ENCODE measurements around the gene PI4K2B.
"Not testable (repeated sequence)": the region's sequence is repeated elsewhere in the genome, so short reads cannot be mapped to it uniquely, and the experiment has no call there.

PI4K2B gene

DNA sequence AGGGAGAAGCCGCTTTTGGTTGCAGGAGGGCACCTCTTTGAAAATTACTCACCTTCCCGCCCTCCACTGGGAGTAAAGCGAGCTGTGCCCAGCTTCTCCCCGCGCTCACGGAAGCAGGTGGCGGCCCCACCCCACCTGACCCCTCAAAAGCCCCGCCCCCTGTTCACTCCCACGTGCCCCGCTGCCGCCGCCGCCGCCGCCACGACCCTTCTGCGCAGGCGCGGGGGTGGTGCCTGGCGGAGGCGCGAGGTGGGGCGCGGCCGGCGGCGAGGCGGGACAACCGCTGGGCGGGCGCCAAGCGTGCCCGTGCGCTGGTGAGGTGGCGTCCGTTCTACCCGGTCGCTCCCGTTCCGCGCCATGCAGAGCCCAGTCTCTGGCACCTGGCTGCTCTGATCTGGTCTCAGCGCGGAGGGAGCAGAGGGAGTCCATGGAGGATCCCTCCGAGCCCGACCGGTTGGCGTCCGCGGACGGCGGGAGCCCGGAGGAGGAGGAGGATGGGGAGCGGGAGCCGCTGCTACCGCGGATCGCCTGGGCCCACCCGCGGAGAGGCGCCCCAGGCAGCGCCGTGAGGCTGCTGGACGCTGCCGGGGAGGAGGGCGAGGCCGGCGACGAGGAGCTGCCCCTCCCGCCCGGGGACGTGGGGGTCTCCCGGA is at the start of gene PI4K2B:
Gene PI4K2B, plus strand, starts transcription at position 297 of the 653 bp plus-strand sequence. Its CDS starts 131 bp downstream, at position 428.
- DNase-seq = peak; percentile 86

DNA sequence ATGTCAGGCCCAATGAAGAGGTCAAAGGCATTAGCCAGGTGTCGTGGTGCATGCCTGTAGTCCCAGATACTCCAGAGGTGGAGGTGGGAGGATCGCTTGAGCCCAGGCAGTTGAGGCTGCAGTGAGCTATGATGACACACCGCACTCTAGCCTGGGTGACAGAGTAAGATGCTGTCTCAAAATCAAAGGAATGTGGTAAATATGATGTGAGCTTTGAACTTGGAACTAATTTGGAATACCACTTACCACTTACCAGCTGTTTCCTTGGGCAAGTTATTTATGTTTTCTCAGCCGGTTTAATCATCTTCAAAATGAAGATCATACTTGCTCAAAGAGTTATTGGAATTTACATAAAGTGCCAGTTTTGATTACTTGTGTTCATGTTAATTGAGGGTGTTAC is 49.8 kb upstream of the PI4K2B start:
- peak; percentile 14 for DNase-seq

DNA sequence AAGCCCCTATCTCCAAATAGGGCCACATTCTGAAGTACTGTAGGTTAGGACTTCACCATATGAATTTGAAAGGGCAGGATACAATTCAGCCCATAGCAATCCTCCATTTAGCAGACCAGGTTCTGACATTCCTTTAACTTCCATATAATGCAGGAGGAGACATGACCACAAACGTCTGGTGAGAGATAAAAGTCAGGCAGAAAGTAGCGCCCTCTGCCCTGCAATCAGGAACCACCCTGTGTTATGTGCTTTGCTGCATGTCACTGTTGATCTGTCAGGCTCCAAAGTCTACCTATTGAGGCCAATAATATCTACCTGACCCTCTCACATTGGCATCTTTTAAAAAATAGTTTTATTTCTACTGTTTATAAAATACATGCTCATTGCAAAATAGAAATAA is 43.4 kb upstream of the PI4K2B start:
- DNase-seq = no peak

DNA sequence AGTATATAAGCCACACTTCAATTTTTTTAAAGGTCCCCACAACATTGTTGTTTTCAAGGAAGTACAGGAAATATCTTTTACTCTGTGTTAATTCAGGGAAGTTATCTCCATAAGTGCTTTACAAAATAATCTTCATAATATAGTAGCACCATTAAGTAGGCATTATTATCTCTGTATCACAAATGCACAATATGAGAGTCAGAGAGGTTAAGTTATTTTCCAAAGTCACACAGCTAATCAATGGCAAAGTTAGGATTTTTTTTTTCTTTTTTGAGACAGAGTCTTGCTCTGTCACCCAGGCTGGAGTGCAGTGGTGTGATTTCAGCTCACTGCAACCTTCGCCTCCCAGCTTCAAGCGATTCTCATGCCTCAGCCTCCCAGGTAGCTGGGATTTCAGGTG is 35.1 kb upstream of the PI4K2B start:
- no peak for DNase-seq

DNA sequence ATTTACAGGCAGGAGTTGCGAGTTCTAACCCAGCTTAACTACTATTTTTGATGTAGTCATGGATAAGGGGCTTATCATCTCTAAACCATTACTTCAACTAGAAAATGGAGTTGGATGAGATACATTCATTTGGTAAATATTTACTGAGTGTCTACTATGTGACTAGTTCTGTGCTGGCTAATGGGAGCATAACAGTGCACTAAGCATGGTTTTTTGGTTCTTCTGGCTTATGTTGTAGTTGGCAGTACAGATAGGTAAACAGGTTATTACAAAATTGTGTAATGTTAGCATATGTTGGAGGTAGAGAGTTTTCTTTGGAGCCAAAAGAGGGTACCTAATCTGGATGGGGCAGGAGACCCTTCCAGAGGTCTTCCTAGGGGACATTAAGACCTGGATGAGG is 25.8 kb upstream of the PI4K2B start:
- DNase-seq = no peak

DNA sequence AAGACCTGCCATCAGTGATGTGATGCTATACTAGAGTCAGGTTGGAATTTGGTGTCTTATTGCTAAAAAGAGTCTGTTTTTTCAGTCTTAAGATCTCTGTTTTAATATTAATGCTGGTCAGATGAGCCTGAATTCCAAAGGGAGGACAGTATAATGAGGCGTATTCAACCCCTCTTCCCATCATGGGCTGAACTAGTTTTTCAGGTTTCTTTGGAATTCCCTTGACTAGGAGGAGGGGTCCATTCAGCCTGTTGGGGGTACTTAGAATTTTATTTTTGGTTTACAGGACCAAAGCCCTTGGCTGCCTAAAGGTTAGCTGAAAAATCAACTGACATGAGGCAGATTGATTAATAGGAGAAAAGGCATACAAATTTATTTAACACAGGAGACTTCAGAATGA is 24.1 kb upstream of the PI4K2B start:
- no peak for DNase-seq

DNA sequence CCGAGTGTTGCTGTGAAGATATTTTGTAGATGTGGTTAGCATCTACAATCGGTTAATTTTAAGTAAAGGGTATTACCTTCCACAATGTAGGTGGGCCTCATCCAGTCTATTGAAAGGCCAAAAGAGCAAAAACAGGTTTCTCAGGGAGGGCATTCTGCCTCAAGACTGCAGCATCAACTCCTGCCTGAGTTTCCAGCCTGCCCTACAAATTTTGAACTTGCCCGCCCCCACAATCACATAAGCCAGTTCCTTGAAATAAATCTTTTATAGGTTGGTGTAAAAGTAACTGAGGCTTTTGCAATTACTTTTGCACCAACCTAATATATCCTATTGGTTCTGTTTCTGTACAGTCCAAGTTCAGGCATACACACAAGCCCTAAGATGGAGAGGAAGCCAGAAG is 22.1 kb upstream of the PI4K2B start:
- no peak for DNase-seq

DNA sequence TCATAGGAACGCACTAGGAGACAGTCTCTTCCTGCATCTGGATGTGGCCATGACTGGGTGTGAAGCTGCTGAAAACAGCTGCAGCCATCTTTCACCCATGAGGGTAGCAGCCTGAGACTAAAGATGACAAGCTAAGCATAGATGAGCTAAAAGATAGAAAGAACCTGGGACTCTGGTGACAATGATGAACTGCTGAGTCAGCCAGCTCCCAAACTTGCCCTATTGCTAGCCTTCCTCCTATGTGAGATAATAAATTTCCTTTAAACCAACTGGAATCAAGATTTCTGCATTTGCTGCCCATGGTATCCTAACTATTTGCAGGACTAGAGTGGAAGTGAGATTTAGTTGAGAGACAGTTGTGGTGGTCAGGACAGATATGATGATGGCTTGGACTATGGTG is 21.0 kb upstream of the PI4K2B start:
- DNase-seq = no peak

DNA sequence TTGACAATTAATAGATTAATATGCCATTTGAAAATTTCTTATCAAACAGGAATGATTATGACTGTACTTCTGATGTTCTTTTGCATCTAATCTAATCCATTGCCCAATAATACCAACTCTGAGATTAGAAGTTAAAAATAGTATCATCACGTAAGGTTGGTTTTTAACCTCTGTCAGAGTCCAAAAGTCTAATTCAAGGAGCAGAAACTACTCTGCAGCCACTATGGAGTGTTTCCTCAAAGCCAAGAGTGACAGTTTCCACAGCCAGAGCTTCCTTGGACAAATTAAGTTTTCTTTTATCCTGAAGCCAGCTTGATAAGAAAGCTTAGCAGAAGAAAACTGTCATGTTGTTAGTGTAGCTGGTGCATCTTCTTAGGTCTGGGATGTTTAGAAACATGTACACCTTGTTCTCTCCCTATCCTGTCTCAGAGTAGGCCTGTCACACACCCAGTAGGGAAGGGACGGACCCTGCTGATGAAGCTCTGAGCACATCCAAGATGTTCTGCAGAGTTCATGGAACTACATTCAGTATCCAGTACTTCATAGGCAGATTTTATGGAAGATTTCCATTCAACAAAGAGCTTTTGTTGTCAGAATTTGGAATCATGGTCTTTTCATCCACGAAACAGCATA is 20.4 kb upstream of the PI4K2B start:
- DNase-seq = no peak

DNA sequence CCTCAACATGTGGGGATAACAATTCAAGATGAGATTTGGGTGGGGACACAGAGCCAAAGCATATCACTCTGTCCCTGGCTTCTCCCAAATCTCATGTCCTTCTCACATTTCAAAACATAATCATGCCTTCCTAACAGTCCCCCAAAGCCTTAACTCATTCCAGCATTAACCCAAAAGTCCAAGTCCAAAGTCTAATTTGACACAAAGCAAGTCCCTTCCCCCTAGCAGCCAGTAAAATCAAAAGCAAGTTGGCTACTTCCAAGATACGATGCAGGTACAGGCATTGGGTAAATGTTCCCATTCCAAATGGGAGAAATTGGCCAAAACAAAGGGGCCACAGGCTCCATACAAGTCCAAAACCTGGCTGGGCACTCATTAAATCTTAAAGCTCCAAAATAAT is 19.1 kb upstream of the PI4K2B start:
- DNase-seq = not testable (repeated sequence)

DNA sequence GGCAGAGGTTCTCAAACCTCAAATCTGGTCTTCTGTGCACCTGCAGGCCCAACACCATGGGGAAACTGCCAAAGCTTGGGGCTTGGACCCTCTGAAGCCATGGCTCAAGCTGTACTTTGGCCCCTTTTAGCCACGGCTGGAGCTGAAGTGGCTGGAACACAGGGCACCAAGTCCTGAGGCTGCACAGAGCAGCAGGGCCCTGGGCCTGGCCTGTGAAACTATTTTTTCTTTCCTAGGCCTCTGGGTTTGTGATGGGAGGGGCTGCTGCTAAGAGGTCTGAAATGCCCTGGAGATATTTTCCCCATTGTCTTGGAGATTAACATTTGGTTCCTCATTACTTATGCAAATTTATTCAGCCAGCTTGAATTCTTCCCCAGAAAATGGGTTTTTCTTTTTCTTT is 18.3 kb upstream of the PI4K2B start:
- no peak for DNase-seq

DNA sequence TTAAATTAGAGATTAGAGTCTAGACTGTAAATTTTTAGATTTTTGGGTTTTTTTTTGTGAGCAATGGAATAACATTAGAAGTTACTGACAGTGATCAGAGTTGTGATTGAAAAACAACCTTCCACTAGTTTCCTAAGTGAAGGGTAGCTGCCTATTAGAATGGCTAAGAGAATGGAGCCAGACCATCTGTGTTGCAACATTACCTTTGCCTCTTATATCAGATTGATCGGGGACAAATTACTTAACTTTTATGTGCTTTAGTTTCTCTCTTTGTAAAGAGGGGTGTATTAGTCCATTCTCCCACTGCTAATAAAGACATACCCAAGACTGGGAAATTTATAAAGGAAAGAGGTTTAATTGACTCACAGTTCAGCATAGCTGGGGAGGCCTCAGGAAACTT is 12.5 kb upstream of the PI4K2B start:
- DNase-seq = no peak

DNA sequence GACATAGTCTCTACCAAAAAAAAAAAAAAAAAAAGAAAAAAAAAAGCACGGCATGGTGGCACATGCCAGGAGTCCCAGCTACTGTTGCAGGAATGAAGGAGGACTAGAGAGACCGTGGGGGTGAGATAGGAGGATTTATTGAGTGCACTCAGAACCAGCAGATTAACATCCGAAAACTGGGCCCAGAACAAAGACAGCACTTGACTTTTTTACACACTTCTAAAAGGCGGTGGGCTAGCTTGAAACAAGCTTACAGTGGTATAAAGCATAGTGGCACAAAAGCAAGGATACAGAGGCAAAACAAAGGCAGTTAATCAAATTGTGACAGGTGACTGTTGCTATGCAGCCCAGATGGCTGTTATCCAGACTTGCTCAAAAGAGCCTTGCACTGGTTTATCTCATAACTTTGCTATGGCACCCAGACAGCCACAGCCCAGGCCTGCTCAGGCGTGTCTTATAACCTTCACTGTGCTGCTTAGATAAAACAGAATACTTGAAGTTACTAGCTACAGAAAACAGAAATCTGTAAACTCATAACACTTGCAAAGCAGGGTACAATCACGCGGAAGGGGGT is 9.9 kb upstream of the PI4K2B start:
- DNase-seq = peak; percentile 29

DNA sequence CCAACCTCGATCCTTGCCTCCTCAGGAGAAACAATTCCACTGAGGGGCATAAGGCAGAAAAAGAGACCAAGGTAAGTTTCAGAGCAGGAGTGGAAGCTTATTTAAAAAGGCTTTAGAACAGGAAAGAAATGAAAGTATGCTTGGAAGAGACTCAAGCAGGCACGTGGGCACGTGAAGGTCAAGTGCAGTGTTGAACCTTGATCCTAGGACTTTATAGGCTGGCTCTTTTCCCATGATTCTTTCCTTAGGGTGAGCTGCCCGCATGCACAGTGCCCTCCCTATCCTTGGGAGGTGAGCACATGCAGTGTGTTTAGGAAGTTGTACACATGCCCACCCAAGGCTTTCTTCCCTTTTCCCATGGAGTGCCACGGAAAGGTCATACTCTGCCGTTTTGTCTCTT is 4.0 kb upstream of the PI4K2B start:
- no peak for DNase-seq

DNA sequence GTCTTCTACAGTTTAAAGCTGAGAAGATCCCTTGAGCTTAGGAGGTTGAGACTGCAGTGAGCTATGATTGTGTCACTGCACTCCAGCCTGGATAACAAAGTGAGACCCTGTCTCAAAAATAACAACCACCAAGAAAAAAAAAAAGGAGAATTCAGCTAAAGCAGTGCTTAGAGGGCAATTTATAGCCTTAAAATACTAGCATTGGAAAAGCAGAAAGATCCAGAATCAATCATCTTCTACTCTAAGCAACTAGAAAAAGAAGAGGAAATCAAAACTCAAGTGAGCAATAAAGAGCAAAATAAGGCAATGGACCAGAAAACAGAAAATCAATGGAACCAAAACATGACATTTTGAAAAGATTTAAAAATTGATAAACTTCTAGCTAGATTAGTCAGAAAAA is 639 bp upstream of the PI4K2B start:
- DNase-seq = no peak

DNA sequence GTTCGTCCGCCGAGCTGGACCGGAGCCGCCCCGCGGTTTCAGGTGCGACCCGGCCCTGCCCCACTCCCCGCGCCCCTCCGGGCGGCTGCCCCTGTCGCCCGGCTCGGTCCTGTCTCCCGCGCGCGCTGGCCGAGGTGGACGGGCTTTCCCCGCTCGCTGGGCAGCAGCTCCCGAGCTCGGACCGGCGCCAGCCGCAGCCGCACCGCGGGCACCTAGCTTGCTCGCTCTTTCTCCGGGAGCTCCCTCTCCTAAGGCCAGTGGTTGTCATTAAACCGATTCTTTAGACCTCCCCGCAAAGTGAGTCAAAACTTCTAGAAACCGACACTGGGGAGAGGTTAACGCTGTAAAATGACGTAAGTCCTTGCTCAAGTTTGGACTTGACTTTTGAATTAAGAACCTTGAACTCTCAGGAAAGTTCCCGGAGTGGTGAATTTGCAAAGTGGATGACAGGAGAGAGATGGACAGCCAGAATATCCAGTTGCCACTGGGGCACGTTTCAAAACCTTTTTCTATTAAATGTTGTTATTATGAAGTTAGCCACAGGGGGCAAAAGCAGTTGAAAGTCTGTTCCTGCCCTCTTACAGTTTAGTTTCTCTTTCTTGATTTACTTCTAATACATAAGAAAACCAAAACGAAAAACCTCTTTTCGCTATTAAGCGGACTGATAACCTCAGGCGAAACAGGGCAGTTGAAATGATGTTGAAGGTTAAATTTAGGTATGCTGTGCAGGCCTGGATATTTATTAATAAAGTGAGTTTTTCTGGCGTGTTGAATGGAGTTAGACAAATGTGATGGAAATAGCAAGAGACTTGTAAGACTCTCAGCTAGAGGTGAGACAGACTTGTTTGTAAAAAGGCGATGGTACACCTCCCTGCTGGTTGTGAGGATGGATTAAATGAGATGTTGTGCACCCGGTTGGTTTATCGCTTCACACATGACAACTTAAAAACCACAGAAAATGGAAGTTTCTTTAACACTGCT is 847 bp downstream of the PI4K2B start:
- DNase-seq = peak; percentile 83

DNA sequence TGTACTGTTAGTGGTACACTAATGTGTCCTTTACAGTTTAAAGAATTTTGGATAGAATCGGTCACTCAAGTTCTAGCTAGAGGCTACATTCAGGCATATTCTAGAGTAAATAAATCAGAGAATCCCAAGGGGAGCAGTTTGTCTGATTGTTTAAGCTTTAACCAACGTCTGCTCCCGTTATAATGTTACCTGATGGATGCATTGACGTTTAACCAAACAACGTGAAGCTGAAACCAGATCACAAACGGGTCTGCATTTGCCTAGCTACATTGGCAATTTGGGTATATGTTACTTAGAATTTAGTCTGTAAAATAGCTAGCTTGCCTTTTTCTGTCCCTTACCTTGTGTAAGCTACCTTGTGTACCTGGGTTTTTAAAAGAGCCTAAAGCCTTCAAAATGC is 1.6 kb downstream of the PI4K2B start:
- no peak for DNase-seq

DNA sequence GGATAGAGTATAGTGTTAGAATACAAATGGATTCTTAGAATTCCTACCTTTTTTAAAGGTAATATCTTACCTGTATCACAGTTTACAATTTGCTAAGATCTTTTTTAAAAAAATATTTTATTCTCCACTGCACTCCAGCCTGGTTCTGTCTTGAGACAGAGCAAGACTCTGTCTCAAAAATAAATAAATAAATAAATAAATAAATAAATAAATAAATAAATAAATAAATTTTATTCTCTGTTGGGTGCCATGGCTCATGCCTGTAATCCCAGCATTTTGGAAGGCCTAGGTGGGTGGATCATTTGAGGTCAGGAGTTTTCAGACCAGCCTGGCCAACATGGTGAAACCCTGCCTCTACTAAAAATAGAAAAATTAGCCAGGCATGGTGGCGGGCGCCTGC is 2.2 kb downstream of the PI4K2B start:
- not testable (repeated sequence) for DNase-seq

DNA sequence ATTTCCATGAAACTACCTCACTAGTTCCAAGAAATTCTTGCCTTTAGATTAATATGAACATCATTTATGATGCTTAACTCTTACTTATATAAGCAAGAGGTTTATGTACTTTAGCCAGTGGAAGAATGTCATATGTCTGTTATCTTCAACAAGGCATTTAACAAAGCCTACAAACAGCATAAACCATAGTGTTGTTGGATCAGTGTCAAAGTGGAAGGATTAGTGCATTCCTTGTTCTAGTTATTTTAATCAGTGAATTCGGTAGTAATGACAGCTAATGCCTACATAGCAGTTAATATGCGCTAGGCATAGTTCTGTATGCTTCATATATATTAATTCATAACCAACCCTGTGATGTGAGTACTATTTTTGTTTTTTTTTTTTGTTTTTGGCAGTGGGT is 3.1 kb downstream of the PI4K2B start:
- no peak for DNase-seq

DNA sequence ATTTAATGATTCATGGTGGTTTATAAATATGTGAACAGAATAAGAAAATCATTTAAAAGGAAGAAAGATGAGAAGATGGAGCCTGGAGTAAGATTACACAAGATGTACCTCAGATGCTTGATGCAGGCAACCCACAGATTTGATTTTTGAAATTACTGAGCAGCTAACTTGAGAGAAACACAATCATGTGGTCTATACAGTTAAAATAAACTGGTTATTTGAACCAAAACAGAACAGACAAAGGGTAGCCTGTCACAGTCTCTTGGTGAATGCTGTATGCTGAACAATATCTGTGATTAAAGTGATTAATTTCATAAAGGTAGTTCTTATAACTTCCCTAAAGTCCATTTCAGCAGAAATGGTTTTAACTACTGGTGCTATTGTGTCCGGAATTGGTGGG is 4.2 kb downstream of the PI4K2B start:
- DNase-seq = no peak

DNA sequence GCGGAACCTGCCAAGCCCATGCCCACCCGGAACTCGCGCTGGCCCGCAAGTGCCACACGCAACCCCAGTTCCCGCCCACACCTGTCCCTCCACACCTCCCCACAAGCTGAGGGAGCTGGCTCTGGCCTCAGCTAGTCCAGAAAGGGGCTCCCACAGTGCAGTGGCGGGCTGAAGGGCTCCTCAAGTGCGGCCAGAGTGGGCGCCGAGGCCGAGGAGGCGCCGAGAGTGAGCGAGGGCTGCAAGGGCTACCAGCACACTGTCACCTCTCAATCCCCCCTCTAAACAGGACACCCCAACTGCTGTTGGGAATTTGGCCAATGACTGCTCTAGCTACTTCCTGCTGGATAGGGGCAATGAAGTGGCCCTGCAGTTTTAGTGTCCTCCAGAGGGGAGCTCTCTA is 5.7 kb downstream of the PI4K2B start:
- DNase-seq = not testable (repeated sequence)

DNA sequence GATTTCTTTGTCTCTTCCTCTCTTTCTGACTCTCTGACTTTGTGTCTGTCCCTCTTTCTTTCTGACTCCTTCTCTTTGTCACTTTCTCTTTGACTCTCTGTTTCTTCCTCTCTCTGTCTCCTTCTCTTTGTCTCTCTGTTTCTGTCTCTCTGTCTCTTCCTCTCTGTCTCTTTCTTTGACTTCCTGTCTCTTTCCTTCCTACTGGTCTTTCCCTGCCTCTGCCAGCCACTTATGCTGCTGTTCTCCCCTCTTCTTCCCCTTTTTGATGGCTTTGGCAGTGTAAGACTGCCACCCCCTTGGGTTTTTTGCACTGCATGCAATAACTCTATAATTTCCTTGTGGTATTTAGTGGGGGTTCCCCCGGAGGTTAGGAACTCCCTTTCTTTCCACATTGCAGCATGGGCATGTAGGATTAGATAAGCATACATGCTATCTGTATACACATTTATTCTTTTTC is 6.9 kb downstream of the PI4K2B start:
- DNase-seq = not testable (repeated sequence)

DNA sequence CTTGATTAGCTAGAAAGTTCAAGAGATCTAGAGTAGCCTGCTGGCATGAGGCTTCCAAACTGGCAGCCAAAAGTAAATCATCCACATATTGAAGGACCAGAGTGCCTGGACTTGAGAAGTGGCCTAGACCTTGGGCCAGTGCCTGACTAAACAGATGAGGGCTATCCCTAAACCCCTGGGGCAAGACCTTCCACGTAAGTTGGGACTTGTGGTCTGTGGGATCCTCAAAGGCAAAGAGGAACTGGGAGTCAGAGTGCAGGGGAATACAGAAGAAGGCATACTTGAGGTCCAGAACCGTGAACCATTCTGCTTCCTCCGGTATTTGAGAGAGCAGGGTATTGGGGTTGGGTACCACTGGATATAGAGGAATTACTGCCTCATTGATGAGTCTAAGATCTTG is 8.4 kb downstream of the PI4K2B start:
- DNase-seq = not testable (repeated sequence)
